ENCODE measurements around the gene MAD1L1.

Gene MAD1L1

GRCh38 chr7:2258661-2259365 lies 26.1 kb upstream of the MAD1L1 start:
- DNase-seq (ENCODE audit: low read depth in 2 of 2), result no peak

DNA sequence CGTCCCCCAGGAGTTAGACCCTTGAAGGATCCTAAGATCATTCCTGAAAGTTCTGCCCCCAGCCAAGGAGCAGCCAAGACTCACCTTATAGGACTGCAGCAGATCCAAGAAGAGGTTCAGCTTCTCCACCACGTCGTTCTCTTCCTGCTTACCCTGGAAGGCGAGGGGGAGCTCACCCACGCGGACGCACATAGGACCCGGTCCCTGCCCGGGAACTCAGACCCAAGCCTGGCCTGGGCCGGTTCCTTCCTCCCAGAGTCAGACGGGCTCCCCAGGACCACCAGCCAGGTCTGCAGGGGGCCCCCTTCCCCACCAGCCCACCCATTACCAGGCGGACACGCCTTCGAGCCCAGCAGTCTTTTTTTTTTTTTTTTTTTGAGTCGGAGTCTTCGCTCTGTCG lies 24.9 kb upstream of the MAD1L1 start:
- no peak for DNase-seq (ENCODE audit: low read depth in 2 of 2)

DNA sequence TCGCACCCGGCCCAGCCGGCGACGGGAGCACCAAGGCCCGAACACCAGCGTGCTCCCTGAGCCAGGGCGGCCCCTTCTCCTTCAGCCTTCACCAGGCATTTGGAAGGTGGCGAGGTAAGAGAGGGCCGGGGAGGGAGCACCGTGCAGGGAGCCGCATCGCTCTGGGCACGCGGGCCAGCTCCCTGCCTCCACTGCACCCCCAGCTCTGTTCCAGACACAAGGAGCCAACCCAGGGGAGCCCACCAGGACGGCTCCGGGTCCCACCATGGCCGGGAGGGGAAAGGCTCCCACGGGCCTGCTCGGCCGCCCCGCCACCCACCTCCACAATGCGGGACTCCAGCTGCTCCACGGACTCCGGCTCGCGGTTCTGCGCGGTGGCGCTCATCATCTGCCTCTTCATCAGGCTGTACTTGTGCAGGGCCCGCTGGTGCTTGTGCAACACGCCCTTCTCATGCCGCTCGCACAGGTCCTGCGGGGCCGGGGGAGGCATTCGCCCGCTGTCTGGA lies 24.4 kb upstream of the MAD1L1 start:
- DNase-seq (ENCODE audit: low read depth in 2 of 2), result no peak

- no peak for DNase-seq (ENCODE audit: low read depth in 2 of 2)
These were observed 23.7 kb upstream of the MAD1L1 start for GRCh38 chr7:2256306-2257045.

GRCh38 chr7:2255145-2256139 lies 22.7 kb upstream of the MAD1L1 start:
- DNase-seq (ENCODE audit: low read depth in 2 of 2), result no peak

GRCh38 chr7:2254429-2255144 lies 21.8 kb upstream of the MAD1L1 start:
- DNase-seq (ENCODE audit: low read depth in 2 of 2), result no peak

DNA sequence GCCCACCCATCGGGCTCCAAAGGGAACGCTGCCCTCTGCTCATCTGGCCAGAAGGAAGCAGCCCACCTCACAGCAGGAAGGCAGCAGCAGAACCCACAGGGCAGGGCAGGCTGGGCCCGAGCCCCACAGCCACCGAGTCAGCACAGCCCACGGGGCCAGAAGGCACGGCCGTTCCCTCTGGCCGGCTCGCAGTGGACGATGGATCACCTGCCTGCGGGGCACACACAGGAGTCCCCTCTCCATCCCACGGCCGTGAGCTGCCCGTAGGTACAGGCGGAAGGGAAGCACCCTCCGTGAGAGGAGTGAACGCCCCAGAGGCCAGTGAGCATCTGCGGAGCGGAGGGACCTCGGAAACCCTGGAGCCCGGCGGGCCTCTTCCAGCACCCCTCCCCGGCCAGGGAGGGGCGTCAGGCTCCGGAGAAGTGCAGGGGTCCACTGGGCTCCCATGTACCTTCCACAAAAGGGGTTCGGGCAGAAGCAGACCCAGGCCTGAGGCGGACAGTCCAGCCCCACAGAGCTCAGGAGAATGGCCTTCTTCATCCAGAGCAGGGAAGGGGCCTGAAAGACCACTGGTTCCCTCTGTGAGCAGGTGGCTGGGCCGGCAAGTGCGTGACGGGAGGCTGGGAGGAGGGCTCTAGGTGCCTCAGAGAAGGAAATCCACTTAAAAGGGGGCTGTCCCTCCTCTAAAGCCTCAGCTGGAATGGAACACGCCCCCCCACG lies 20.9 kb upstream of the MAD1L1 start:
- DNase-seq (ENCODE audit: low read depth in 2 of 2), result no peak

- no peak for DNase-seq (ENCODE audit: low read depth in 2 of 2)
These were observed 20.3 kb upstream of the MAD1L1 start for GRCh38 chr7:2253021-2253420.

GRCh38 chr7:2251841-2252771 lies 19.4 kb upstream of the MAD1L1 start:
- no peak for DNase-seq (ENCODE audit: low read depth in 2 of 2)

- no peak for DNase-seq (ENCODE audit: low read depth in 2 of 2)
These were observed 18.6 kb upstream of the MAD1L1 start for GRCh38 chr7:2251381-2251780.

DNA sequence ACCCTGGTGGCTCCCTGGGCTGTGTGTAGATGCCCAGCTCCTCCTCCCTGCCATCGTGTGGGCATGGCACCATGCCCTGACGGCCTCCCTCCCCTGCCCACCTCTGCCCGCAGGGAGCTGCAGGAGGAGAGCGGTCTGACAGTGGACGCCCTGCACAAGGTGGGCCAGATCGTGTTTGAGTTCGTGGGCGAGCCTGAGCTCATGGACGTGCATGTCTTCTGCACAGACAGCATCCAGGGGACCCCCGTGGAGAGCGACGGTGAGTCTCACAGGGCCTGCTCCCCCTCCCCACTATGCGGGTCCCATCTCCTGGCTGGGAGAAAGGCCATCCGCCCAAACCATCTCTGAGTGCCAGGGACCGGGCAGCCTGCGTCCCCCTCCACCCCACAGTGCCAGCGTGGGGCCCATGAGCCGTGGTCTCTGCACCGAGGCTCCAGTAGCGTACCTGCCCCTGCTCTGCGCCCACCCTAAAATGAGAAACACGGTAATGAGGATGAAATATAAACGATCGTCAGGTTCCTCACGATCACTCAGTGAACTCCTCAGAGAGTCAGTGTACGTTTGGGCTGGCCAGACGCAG lies 17.1 kb upstream of the MAD1L1 start:
- no peak for DNase-seq (ENCODE audit: low read depth in 2 of 2)

GRCh38 chr7:2248984-2249694 lies 16.4 kb upstream of the MAD1L1 start:
- DNase-seq (ENCODE audit: low read depth in 2 of 2), result no peak

- peak in 1 of 2 experiments; percentile 24 for DNase-seq (ENCODE audit: low read depth in 2 of 2)
These were observed 14.6 kb upstream of the MAD1L1 start for GRCh38 chr7:2247141-2247995.

- DNase-seq (ENCODE audit: low read depth in 2 of 2), result no peak
These were observed 13.3 kb upstream of the MAD1L1 start for GRCh38 chr7:2245883-2246675.

DNA sequence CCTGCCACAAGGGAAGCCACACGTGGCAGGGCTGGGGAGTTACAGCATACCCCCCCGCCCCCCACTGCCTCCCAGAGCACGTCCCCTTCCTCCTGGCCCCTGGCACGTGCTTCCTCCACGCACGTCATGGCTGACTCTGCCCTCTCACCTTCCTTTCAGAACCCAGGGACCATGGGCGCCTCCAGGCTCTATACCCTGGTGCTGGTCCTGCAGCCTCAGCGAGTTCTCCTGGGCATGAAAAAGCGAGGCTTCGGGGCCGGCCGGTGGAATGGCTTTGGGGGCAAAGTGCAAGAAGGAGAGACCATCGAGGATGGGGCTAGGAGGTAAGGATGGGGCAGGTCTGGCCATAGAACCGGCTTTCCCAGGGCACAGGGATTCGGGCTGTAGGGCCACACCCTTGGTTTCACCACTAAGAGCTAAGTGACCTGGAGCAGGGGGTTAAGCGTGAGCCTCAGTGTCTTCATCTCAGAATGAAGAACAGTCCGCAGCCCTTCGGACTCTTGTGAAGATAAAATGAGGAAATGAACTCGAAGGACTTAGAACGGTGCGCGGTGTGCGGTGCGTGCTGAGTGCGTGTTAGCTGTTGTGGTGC lies 11.8 kb upstream of the MAD1L1 start:
- no peak for DNase-seq (ENCODE audit: low read depth in 2 of 2)

DNA sequence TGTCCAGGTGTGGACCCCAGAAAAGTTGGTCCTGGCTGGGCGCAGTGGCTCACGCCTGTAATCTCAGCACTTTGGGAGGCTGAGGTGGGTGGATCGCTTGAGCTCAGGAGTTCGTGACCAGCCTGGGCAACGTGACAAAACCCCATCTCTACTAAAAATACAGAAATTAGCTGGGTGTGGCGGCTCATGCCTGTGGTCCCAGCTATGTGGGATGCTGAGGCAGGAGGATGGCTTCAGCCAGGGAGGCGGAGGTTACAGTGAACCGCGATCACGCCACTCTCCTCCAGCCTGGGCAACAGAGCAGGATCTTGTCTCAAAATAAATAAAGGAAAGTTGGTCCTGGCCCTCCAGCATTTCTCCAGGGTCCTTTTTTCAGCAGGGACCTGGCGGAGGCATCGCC lies 10.7 kb upstream of the MAD1L1 start:
- DNase-seq (ENCODE audit: low read depth in 2 of 2), result no peak

Data from stimulated activated CD4-positive, alpha-beta T cell treated with anti-CD3 and anti-CD28 coated beads, Interleukin-12 subunit alpha, Interleukin-12 subunit beta, amount 100 ng/mL, for 24 hours (primary cell).